ENCODE measurements around the gene TSPYL2. TPM values are rescaled to one million over a fixed set of nuclear protein-coding genes. Genes with fewer than 3 reads are reported as not detected.

The TSPYL2 gene
- total and polyA plus RNA-seq, 2 of the 8 experiments (the other 6 are each of a cell fraction or from before 2014, with no cell fraction given), result 13.4 to 13.7 TPM

DNA sequence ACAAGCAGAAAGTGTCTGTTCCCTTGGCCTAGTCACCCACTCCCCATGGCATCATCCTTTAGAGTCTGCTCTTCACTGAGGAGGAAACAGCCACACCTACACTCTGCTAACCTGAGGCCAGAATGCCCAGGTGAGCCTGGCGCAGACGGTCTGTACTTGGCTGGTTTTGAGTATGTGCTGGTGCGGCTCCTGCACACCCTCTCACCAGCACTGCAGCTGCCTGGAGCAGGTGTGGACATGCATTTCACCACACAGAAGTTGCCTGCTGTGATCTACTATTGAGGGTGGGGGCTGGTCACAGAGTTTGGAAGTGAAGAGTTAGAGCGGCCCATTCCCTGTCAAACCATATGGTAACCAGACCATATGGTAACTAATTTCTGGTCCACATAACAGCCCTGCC is 51.2 kb downstream of the TSPYL2 start:
- Histone ChIP-seq H2BK5ac (ENCODE audit: low read depth, low read length) (no peak overlapping the region), H3K36me3 (ENCODE audit: control insufficient read depth in 2 of 4, insufficient read depth in 4 of 4, low read length in 3 of 4) (no peaks in the 10 kb centered on the region), H3K4me2 (ENCODE audit: insufficient read depth in 1 of 2, low read depth in 2 of 2, low read length in 2 of 2) (no peak overlapping the region), H4K8ac (ENCODE audit: extremely low read depth, insufficient read depth, low read length) (no peak overlapping the region), H4K91ac (replicated peaks; ENCODE audit: insufficient read length, low read length) (no peak overlapping the region), H3K27me3 (replicated peaks in 1 of 4; ENCODE audit: control insufficient read depth in 3 of 4, extremely low read depth in 1 of 4, insufficient read depth in 3 of 4, low read length in 3 of 4) (no peaks in the 10 kb centered on the region), H3K27ac (ENCODE audit: low read depth, low read length) (no peak overlapping the region), H3K14ac (ENCODE audit: insufficient read length) (no peak overlapping the region), H3K23ac (ENCODE audit: insufficient read length) (no peak overlapping the region), H2AFZ (ENCODE audit: low read length) (no peak overlapping the region), H3K9ac (replicated peaks in 1 of 4; ENCODE audit: extremely low read depth in 1 of 4, low read depth in 3 of 4, low read length in 3 of 4) (no peak overlapping the region), H3K79me2 (ENCODE audit: control insufficient read depth in 1 of 2, insufficient read depth in 2 of 2, low read length in 2 of 2) (no peaks in the 10 kb centered on the region), H4K20me1 (replicated peaks in 1 of 2; ENCODE audit: control insufficient read depth in 1 of 2, insufficient read depth in 2 of 2, low read length in 2 of 2) (peaks cover 0 to 1% of the 10 kb centered on the region in 2 experiments), H3K23me2 (ENCODE audit: low read depth, low read length) (no peaks in the 10 kb centered on the region), H3K4ac (replicated peaks; ENCODE audit: insufficient read length, low read depth, low read length) (no peak overlapping the region), H3K56ac (replicated peaks; ENCODE audit: insufficient read length, low read depth, low read length) (no peak overlapping the region), H2BK15ac (ENCODE audit: low read length) (no peak overlapping the region), H3K4me1 (replicated peaks in 1 of 4; ENCODE audit: control insufficient read depth in 3 of 4, insufficient read depth in 4 of 4, low read length in 3 of 4) (no peaks in the 10 kb centered on the region), H3K4me3 (ENCODE audit: extremely low read depth in 1 of 4, insufficient read depth in 2 of 4, low read depth in 3 of 4, low read length in 4 of 4) (no peak overlapping the region), H3K79me1 (ENCODE audit: low read depth, low read length) (no peaks in the 10 kb centered on the region), H2BK20ac (ENCODE audit: low read length) (no peak overlapping the region), H3K18ac (ENCODE audit: extremely low read depth, low read length) (no peak overlapping the region), H3K9me3 (ENCODE audit: insufficient read depth in 2 of 2, low read depth in 1 of 2, low read length in 1 of 2) (no peaks in the 10 kb centered on the region), H2BK12ac (ENCODE audit: low read depth, low read length) (no peak overlapping the region), H2AK5ac (ENCODE audit: low read depth, low read length) (no peak overlapping the region), H2BK120ac (replicated peaks; ENCODE audit: low read depth, low read length) (no peak overlapping the region), H4K5ac (ENCODE audit: insufficient read length, low read depth, low read length) (no peak overlapping the region)
- CTCF ChIA-PET (ENCODE audit: partially characterized antibody), result no interaction called here
- FAIRE-seq (no peak), DNase-seq (ENCODE audit: low read depth in 1 of 2, low spot score in 2 of 2) (no peak)
- POLR2A ChIA-PET (ENCODE audit: partially characterized antibody), result no interaction called here
- TF ChIP-seq BACH1 (IDR thresholded peaks at IDR 0.05; ENCODE audit: low read length) (no peak), EZH2 (IDR thresholded peaks at IDR 0.05; ENCODE audit: low read depth, low read length, severe bottlenecking) (no peak), BRCA1 (IDR thresholded peaks at IDR 0.05; ENCODE audit: low read depth, low read length) (no peak)
- WGBS, 2 experiments (ENCODE audit: extremely low coverage in 1 of 2, insufficient coverage in 1 of 2, insufficient read length in 1 of 2, insufficient replicate concordance in 2 of 2, low coverage in 1 of 2, low lambda C conversion rate in 2 of 2, missing lambda C conversion rate in 1 of 2), result 100% methylated on average over 2 of the region's 4 CpGs; no CpG with 5 or more reads in 1 of the 2 experiments
